Astrocyte (in vitro differentiated cells and primary cell): ENCODE data around the gene PSENEN. TPM values are rescaled to one million over a fixed set of nuclear protein-coding genes. Genes with fewer than 3 reads are reported as not detected.

Experiments
- DNase-seq: peaks from one replicate; pipeline ENCODE4 v3.0.0-alpha.2; 2010; ENCODE audit warnings: low read depth
- FAIRE-seq: peaks from 2 replicates; lab custom pipeline; 2011; peaks lifted over from hg19 to GRCh38; lab: Jason Lieb, UNC
- H2AFZ ChIP-seq: 2 replicates; pipeline ENCODE4 v1.6.0; 2012; ENCODE audit warnings: low read depth, low read length, inconsistent platforms
- H3K27ac ChIP-seq: 2 replicates; pipeline ENCODE4 v1.5.1; 2011; ENCODE audit warnings: low read depth, low read length, inconsistent platforms
- H3K27me3 ChIP-seq: 2 replicates; pipeline ENCODE4 v1.6.0; 2011; ENCODE audit warnings: low read length, inconsistent platforms; ENCODE audit not compliant: insufficient read depth
- H3K36me3 ChIP-seq: 2 replicates; pipeline ENCODE4 v1.5.1; 2011; ENCODE audit warnings: low read length, inconsistent platforms; ENCODE audit not compliant: insufficient read depth
- H3K4me1 ChIP-seq: 2 replicates; pipeline ENCODE4 v1.5.1; 2011; ENCODE audit warnings: low read length, inconsistent platforms; ENCODE audit not compliant: insufficient read depth
- H3K4me2 ChIP-seq: 2 replicates; pipeline ENCODE4 v1.6.0; 2012; ENCODE audit warnings: low read length, inconsistent platforms
- H3K4me3 ChIP-seq: 2 replicates; pipeline ENCODE4 v1.5.1; 2011; ENCODE audit warnings: low read depth, mild to moderate bottlenecking, low read length, inconsistent platforms; ENCODE audit not compliant: insufficient read depth
- H3K79me2 ChIP-seq: 2 replicates; pipeline ENCODE4 v1.6.0; 2012; ENCODE audit warnings: mild to moderate bottlenecking, low read length, inconsistent platforms; ENCODE audit not compliant: insufficient read depth
- H3K9ac ChIP-seq: 2 replicates; pipeline ENCODE4 v1.6.0; 2012; ENCODE audit warnings: mild to moderate bottlenecking, low read length, inconsistent platforms
- H3K9me3 ChIP-seq: 2 replicates; pipeline ENCODE4 v1.5.1; 2012; ENCODE audit warnings: low read depth, mild to moderate bottlenecking, low read length, inconsistent platforms; ENCODE audit not compliant: insufficient read depth
- H4K20me1 ChIP-seq: 2 replicates; pipeline ENCODE4 v1.6.0; 2012; ENCODE audit warnings: low read length, inconsistent platforms; ENCODE audit not compliant: insufficient read depth
- H3K27ac Mint-ChIP-seq: one replicate; pipeline ENCODE4 v1.8.0; 2021; ENCODE audit warnings: mild to moderate bottlenecking, mixed read lengths; ENCODE audit not compliant: unreplicated experiment
- H3K27me3 Mint-ChIP-seq: one replicate; pipeline ENCODE4 v1.8.0; 2021; ENCODE audit warnings: low read depth, mixed read lengths; ENCODE audit not compliant: unreplicated experiment
- H3K36me3 Mint-ChIP-seq: one replicate; pipeline ENCODE4 v1.8.0; 2021; ENCODE audit warnings: low read depth, mixed read lengths; ENCODE audit not compliant: unreplicated experiment
- H3K4me1 Mint-ChIP-seq: one replicate; pipeline ENCODE4 v1.8.0; 2021; ENCODE audit warnings: low read depth, mixed read lengths; ENCODE audit not compliant: unreplicated experiment
- H3K4me3 Mint-ChIP-seq: one replicate; pipeline ENCODE4 v1.8.0; 2021; ENCODE audit warnings: mild to moderate bottlenecking, moderate library complexity, mixed read lengths; ENCODE audit not compliant: unreplicated experiment
- H3K9me3 Mint-ChIP-seq: one replicate; pipeline ENCODE4 v1.8.0; 2021; ENCODE audit warnings: mild to moderate bottlenecking, mixed read lengths; ENCODE audit not compliant: unreplicated experiment
- EZH2 ChIP-seq: IDR thresholded peaks from 2 replicates; pipeline ENCODE4 v1.6.1; 2012; ENCODE audit warnings: mild to moderate bottlenecking, low read length, inconsistent platforms; ENCODE audit not compliant: insufficient read depth
- total RNA-seq: library from RNA; stranded (reverse); gene quantifications from 2 replicates; pipeline ENCODE4 v1.2.1, GENCODE V29; 2021
- TF ChIP-seq, protein P1 (sequence below): IDR thresholded peaks from 2 replicates; pipeline ENCODE4 v1.5.1; 2011; ENCODE audit warnings: low read depth, mild to moderate bottlenecking, inconsistent platforms, low read length, moderate library complexity; ENCODE audit not compliant: insufficient read depth

Gene PSENEN
- total RNA-seq, 1 donor from 2014 or later = 100 TPM

DNA sequence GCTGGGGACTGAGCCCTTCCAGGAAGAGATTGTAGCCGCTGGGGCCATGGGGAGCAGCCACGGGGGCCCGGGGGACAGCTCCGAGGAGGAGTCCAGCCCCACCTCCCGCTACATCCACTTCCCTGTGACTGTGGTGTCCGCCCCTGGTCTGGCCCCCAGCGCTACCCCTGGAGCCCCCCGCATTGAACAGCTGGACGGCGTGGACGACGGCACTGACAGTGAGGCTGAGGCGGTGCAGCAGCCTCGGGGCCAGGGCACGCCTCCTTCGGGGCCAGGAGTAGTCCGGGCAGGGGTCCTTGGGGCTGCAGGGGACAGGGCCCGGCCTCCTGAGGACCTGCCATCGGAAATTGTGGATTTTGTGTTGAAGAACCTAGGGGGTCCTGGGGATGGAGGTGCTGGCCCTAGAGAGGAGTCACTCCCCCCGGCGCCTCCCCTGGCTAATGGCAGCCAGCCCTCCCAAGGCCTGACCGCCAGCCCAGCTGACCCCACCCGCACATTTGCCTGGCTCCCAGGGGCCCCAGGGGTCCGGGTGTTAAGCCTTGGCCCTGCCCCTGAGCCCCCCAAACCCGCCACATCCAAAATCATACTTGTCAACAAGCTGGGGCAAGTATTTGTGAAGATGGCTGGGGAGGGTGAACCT lies 12.8 kb upstream of the PSENEN start:
- Histone ChIP-seq H3K4me1 (no peaks in the 10 kb centered on the region), H3K9me3 (no peaks in the 10 kb centered on the region), H3K27me3 (no peaks in the 10 kb centered on the region), H3K9ac (no peak overlapping the region), H3K27ac (no peak overlapping the region), H4K20me1 (peaks cover 42% of the 10 kb centered on the region), H2AFZ (no peak overlapping the region), H3K79me2 (no peaks in the 10 kb centered on the region), H3K4me2 (no peak overlapping the region), H3K36me3 (peaks cover 26% of the 10 kb centered on the region), H3K4me3 (no peak overlapping the region)
- Mint-ChIP-seq H3K4me1 (no peaks in the 10 kb centered on the region), H3K36me3 (peaks cover 26% of the 10 kb centered on the region), H3K9me3 (no peaks in the 10 kb centered on the region), H3K4me3 (no peak overlapping the region), H3K27me3 (no peaks in the 10 kb centered on the region), H3K27ac (no peak overlapping the region)
- no peak for DNase-seq
- TF ChIP-seq, protein P1, sequence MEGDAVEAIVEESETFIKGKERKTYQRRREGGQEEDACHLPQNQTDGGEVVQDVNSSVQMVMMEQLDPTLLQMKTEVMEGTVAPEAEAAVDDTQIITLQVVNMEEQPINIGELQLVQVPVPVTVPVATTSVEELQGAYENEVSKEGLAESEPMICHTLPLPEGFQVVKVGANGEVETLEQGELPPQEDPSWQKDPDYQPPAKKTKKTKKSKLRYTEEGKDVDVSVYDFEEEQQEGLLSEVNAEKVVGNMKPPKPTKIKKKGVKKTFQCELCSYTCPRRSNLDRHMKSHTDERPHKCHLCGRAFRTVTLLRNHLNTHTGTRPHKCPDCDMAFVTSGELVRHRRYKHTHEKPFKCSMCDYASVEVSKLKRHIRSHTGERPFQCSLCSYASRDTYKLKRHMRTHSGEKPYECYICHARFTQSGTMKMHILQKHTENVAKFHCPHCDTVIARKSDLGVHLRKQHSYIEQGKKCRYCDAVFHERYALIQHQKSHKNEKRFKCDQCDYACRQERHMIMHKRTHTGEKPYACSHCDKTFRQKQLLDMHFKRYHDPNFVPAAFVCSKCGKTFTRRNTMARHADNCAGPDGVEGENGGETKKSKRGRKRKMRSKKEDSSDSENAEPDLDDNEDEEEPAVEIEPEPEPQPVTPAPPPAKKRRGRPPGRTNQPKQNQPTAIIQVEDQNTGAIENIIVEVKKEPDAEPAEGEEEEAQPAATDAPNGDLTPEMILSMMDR = no peak
- no peak for TF ChIP-seq EZH2
- no peak for FAIRE-seq

DNA sequence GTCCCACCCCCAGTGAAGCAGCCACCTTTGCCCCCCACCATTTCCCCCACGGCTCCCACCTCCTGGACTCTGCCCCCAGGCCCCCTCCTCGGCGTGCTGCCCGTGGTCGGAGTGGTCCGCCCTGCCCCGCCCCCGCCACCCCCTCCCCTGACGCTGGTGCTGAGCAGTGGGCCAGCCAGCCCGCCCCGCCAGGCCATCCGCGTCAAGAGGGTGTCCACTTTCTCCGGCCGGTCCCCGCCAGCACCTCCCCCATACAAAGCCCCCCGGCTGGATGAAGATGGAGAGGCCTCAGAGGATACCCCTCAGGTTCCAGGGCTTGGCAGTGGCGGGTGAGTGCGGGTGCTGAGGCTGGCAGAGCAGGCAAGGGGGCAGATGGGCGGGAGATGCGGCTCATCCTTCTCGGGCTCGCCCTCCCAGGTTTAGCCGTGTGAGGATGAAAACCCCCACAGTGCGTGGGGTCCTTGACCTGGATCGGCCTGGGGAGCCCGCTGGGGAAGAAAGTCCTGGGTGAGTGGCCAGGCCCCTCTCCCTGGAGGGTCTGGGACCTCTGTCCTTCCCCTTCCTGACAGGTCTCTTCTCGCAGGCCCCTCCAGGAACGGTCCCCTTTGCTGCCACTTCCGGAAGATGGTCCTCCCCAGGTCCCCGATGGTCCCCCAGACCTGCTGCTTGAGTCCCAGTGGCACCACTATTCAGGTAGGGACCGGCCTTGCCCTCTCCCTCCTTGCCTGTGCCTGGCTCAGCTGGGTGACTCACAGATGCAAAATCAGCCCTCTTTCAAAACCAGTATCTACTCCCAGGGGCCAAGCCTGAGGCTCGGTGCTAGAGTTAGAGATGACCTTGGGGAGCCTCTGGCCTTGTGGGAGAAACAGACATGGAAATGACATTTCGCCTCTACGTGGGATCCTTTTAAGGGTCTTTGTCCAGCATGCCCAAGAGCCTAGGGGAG lies 12.0 kb upstream of the PSENEN start:
- no peaks in the 10 kb centered on the region for H3K4me1 ChIP-seq
- no peak for TF ChIP-seq EZH2
- TF ChIP-seq, protein P1 = no peak
- no peak overlapping the region for H3K4me3 Mint-ChIP-seq
- DNase-seq (no peak), FAIRE-seq (no peak)
- no peak overlapping the region for H3K27ac ChIP-seq
- no peaks in the 10 kb centered on the region for H3K9me3 ChIP-seq
- H3K4me3 ChIP-seq = no peak overlapping the region
- H3K27ac Mint-ChIP-seq = no peak overlapping the region
- H3K27me3 Mint-ChIP-seq = no peaks in the 10 kb centered on the region
- no peaks in the 10 kb centered on the region for H3K27me3 ChIP-seq
- no peak overlapping the region for H2AFZ ChIP-seq
- H4K20me1 ChIP-seq = peaks cover 45% of the 10 kb centered on the region
- no peaks in the 10 kb centered on the region for H3K4me1 Mint-ChIP-seq
- peaks cover 26% of the 10 kb centered on the region for H3K36me3 Mint-ChIP-seq
- no peaks in the 10 kb centered on the region for H3K9me3 Mint-ChIP-seq
- no peak overlapping the region for H3K9ac ChIP-seq
- H3K36me3 ChIP-seq = peaks cover 23% of the 10 kb centered on the region
- H3K79me2 ChIP-seq = no peaks in the 10 kb centered on the region
- no peak overlapping the region for H3K4me2 ChIP-seq
